OCI-LY1 (cell line): ENCODE measurements around the gene MLLT1.

Experiments used
- H2AFZ ChIP-seq: fragments of 200-600 bp; sonication (generic), shearing (Covaris generic); 2 replicates; pipeline ENCODE4 v1.6.0; 2014; ENCODE audit warnings: antibody characterized with exemption, mild to moderate bottlenecking, low read length
- H3F3A ChIP-seq: fragments of 200-600 bp; sonication (generic), shearing (Covaris generic); 2 replicates; pipeline ENCODE4 v1.6.0; 2014; ENCODE audit warnings: mild to moderate bottlenecking, antibody characterized with exemption, low read length, moderate library complexity; ENCODE audit not compliant: insufficient read depth
- H3K27ac ChIP-seq: fragments of 200-600 bp; sonication (generic); 2 replicates; pipeline ENCODE4 v1.5.1; 2014; ENCODE audit warnings: low read length, mixed run types, mild to moderate bottlenecking, low read depth; ENCODE audit not compliant: poor library complexity, severe bottlenecking
- H3K27me3 ChIP-seq: fragments of 200-600 bp; sonication (generic); 2 replicates; pipeline ENCODE4 v1.6.0; 2014; ENCODE audit warnings: antibody characterized with exemption, mild to moderate bottlenecking, low read length, moderate library complexity; ENCODE audit not compliant: insufficient read depth
- H3K36me3 ChIP-seq: fragments of 200-600 bp; sonication (generic); 2 replicates; pipeline ENCODE4 v1.6.1; 2014; ENCODE audit warnings: mild to moderate bottlenecking, antibody characterized with exemption, low read length, moderate library complexity, mixed read lengths; ENCODE audit not compliant: insufficient read depth
- H3K4me1 ChIP-seq: fragments of 200-600 bp; sonication (generic); 2 replicates; pipeline ENCODE4 v1.5.1; 2014; ENCODE audit warnings: mild to moderate bottlenecking, low read length, moderate library complexity; ENCODE audit not compliant: insufficient read depth, severe bottlenecking
- H3K4me2 ChIP-seq: fragments of 200-600 bp; sonication (generic), shearing (Covaris generic); 2 replicates; pipeline ENCODE4 v1.6.1; 2014; ENCODE audit warnings: low read length
- H3K4me3 ChIP-seq: fragments of 200-600 bp; sonication (generic); 2 replicates; pipeline ENCODE4 v1.5.1; 2014; ENCODE audit warnings: low read length, low read depth, mild to moderate bottlenecking, mixed read lengths; ENCODE audit not compliant: poor library complexity, severe bottlenecking
- H3K79me2 ChIP-seq: fragments of 200-600 bp; shearing (Covaris generic); 2 replicates; pipeline ENCODE4 v1.6.1; 2016; ENCODE audit warnings: mixed run types, low read length, mixed read lengths; ENCODE audit not compliant: insufficient read depth
- H3K9ac ChIP-seq: fragments of 200-600 bp; sonication (generic), shearing (Covaris generic); 2 replicates; pipeline ENCODE4 v1.6.1; 2014; ENCODE audit warnings: mild to moderate bottlenecking, low read length, mixed read lengths
- H3K9me2 ChIP-seq: fragments of 200-600 bp; sonication (generic), shearing (Covaris generic); 2 replicates; pipeline ENCODE4 v1.6.1; 2014; ENCODE audit warnings: low read depth, mild to moderate bottlenecking, low read length, mixed read lengths
- H3K9me3 ChIP-seq: fragments of 200-600 bp; shearing (Covaris generic); 2 replicates; pipeline ENCODE4 v1.6.1; 2014; ENCODE audit warnings: low read length, mixed read lengths
- H4K20me1 ChIP-seq: fragments of 200-600 bp; sonication (generic), shearing (Covaris generic); 2 replicates; pipeline ENCODE4 v1.6.0; 2016; ENCODE audit warnings: mild to moderate bottlenecking, low read length; ENCODE audit not compliant: insufficient read depth
- CTCF ChIP-seq: fragments of 200-600 bp; sonication (generic), shearing (Covaris generic); IDR thresholded peaks from 2 replicates; pipeline ENCODE4 v1.5.1; 2017; ENCODE audit warnings: mild to moderate bottlenecking, antibody characterized with exemption, low read length, moderate library complexity, mixed read lengths
- EZH2 ChIP-seq: fragments of 200-600 bp; sonication (generic), shearing (Covaris generic); IDR thresholded peaks from 2 replicates; pipeline ENCODE4 v1.8.0; 2017; ENCODE audit warnings: borderline replicate concordance, mixed run types, mild to moderate bottlenecking, antibody characterized with exemption, low read length, moderate library complexity, mixed read lengths

The MLLT1 gene

GRCh38 chr19:6276447-6276846, 3.3 kb downstream of the MLLT1 start:
- Histone ChIP-seq H3F3A (no peaks in the 10 kb centered on the region), H3K36me3 (peaks cover 8% of the 10 kb centered on the region; the same call in 1 of the 2 replicates), H4K20me1 (no peaks in the 10 kb centered on the region), H3K27me3 (no peaks in the 10 kb centered on the region), H3K79me2 (peaks cover 65% of the 10 kb centered on the region), H3K4me2 (peak overlapping the region; percentile 98; the same call in 1 of the 2 replicates), H3K4me1 (peaks cover 27% of the 10 kb centered on the region), H2AFZ (no peak overlapping the region), H3K4me3 (no peak overlapping the region), H3K9ac (no peak overlapping the region), H3K9me2 (no peaks in the 10 kb centered on the region), H3K27ac (no peak overlapping the region), H3K9me3 (no peaks in the 10 kb centered on the region)
- TF ChIP-seq CTCF (no peak), EZH2 (no peak)

- no peaks in the 10 kb centered on the region for H4K20me1 ChIP-seq
These were observed 4.5 kb downstream of the MLLT1 start for GRCh38 chr19:6275170-6275744.

GRCh38 chr19:6274756-6275155, 5.0 kb downstream of the MLLT1 start:
- Histone ChIP-seq H3K79me2 (peaks cover 65% of the 10 kb centered on the region), H3K27ac (no peak overlapping the region), H3K9me2 (no peaks in the 10 kb centered on the region), H3F3A (no peaks in the 10 kb centered on the region), H3K9ac (no peak overlapping the region), H3K4me2 (no peak overlapping the region), H4K20me1 (no peaks in the 10 kb centered on the region), H3K36me3 (peaks cover 18% of the 10 kb centered on the region), H3K4me1 (peaks cover 27% of the 10 kb centered on the region), H3K27me3 (no peaks in the 10 kb centered on the region), H3K9me3 (no peaks in the 10 kb centered on the region), H2AFZ (no peak overlapping the region), H3K4me3 (no peak overlapping the region)
- TF ChIP-seq EZH2, result no peak
- TF ChIP-seq CTCF, result no peak

More at GRCh38 chr19:6275170-6275744, 4.5 kb downstream of the MLLT1 start:
- no peak for TF ChIP-seq EZH2
- no peak for TF ChIP-seq CTCF
- H3K9ac ChIP-seq, result no peak overlapping the region
- H3K4me3 ChIP-seq, result no peak overlapping the region
- H3K4me2 ChIP-seq, result no peak overlapping the region
- H3K4me1 ChIP-seq, result peaks cover 27% of the 10 kb centered on the region
- H3K27ac ChIP-seq, result no peak overlapping the region
- H3F3A ChIP-seq, result no peaks in the 10 kb centered on the region
- no peaks in the 10 kb centered on the region for H3K27me3 ChIP-seq
- no peaks in the 10 kb centered on the region for H3K9me3 ChIP-seq
- H2AFZ ChIP-seq, result no peak overlapping the region
- H3K36me3 ChIP-seq, result peaks cover 13% of the 10 kb centered on the region
- H3K79me2 ChIP-seq, result peaks cover 65% of the 10 kb centered on the region
- no peaks in the 10 kb centered on the region for H3K9me2 ChIP-seq
